A549 (cell line): ENCODE data around the gene BAG1. TPM values are rescaled to one million over a fixed set of nuclear protein-coding genes. Genes with fewer than 3 reads are reported as not detected.

Experiments used
- ATAC-seq, 2 experiments: fragments of 200-7000 bp in 1 of 2; fragments of >200 bp in 1 of 2; cut with Nextera tagmentation in 1 of 2; cut with Tn5 transposase in 1 of 2; 3 replicates each; pipeline versions ENCODE4 v1.8.0 to v1.9.1; 2018 to 2020; ENCODE audit warnings: mild to moderate bottlenecking in 1 of 2, moderate library complexity in 1 of 2
- CTCF ChIA-PET: fragments of 300-600 bp; sonication (Branson Sonifier 250); formaldehyde crosslinking; extraction: SDS; loops from one replicate; lab custom pipeline; 2021; ENCODE audit warnings: antibody characterized with exemption, inconsistent platforms; lab: Yijun Ruan, JAX
- POLR2A ChIA-PET: fragments of 350-600 bp; formaldehyde crosslinking; extraction: SDS; loops from one replicate; lab custom pipeline; 2021; ENCODE audit warnings: antibody characterized with exemption, inconsistent platforms; lab: Yijun Ruan, JAX
- DNase-seq, 2 experiments: peaks; one replicate each; pipeline versions ENCODE4 v3.0.0 to v3.0.0-alpha.2; 2011 to 2016; ENCODE audit warnings: low read depth in 1 of 2, low spot score in 1 of 2
- FAIRE-seq: peaks from 2 replicates; lab custom pipeline; 2011; peaks lifted over from hg19 to GRCh38; lab: Jason Lieb, UNC
- H3K27ac ChIP-seq, 2 experiments: fragments of >200 bp; sonication (Bioruptor Twin); formaldehyde crosslinking; 3 replicates each; pipeline ENCODE4 v1.5.1; 2016 to 2017
- H3K4me1 ChIP-seq: fragments of >200 bp; sonication (Bioruptor Twin); formaldehyde crosslinking; 3 replicates; pipeline ENCODE4 v1.6.1; 2016
- H3K4me2 ChIP-seq: fragments of >200 bp; sonication (Bioruptor Twin); formaldehyde crosslinking; 3 replicates; pipeline ENCODE4 v1.6.1; 2016
- H3K4me3 ChIP-seq: fragments of >200 bp; sonication (Bioruptor Twin); formaldehyde crosslinking; 3 replicates; pipeline ENCODE4 v1.5.1; 2016
- H3K9me3 ChIP-seq: fragments of >200 bp; sonication (Bioruptor Twin); formaldehyde crosslinking; 3 replicates; pipeline ENCODE4 v1.6.1; 2016
- ATOH8 ChIP-seq: fragments of 250-450 bp; sonication (Bioruptor Pico); IDR thresholded peaks from 2 replicates; pipeline ENCODE4 v1.5.0; 2020; ENCODE audit warnings: low read depth, mild to moderate bottlenecking, moderate library complexity
- BCL3 ChIP-seq: fragments of >200 bp; sonication (Bioruptor Twin); formaldehyde crosslinking; IDR thresholded peaks from 3 replicates; pipeline ENCODE4 v1.6.1; 2016
- CBX2 ChIP-seq: fragments of 200-600 bp; sonication (generic); IDR thresholded peaks from 2 replicates; pipeline ENCODE4 v1.6.1; 2016; ENCODE audit warnings: low read depth, mild to moderate bottlenecking, borderline replicate concordance
- CBX8 ChIP-seq: fragments of 200-600 bp; sonication (generic); IDR thresholded peaks from 2 replicates; pipeline ENCODE4 v1.6.1; 2016
- CHD2 ChIP-seq: fragments of 150-350 bp; IDR thresholded peaks from 2 replicates; pipeline ENCODE4 v1.6.1; 2014; ENCODE audit warnings: low read length; ENCODE audit not compliant: partially characterized antibody
- CHD4 ChIP-seq: fragments of 200-600 bp; sonication (generic); IDR thresholded peaks from 2 replicates; pipeline ENCODE4 v1.6.1; 2016; ENCODE audit warnings: antibody characterized with exemption, mild to moderate bottlenecking, borderline replicate concordance
- E2F6 ChIP-seq: IDR thresholded peaks from 2 replicates; pipeline ENCODE4 v1.6.1; 2012; ENCODE audit warnings: low read depth, borderline replicate concordance
- ELK1 ChIP-seq: fragments of 150-350 bp; IDR thresholded peaks from 2 replicates; pipeline ENCODE4 v1.6.1; 2014; ENCODE audit warnings: low read depth, mild to moderate bottlenecking, low read length
- EP300 ChIP-seq, 2 experiments: fragments of >200 bp; sonication (Bioruptor Twin); formaldehyde crosslinking; IDR thresholded peaks; 2 replicates in 1 of 2; 3 replicates in 1 of 2; pipeline ENCODE4 v1.6.1; 2016 to 2017
- ESRRA ChIP-seq: fragments of 150-350 bp; IDR thresholded peaks from 2 replicates; pipeline ENCODE4 v1.6.1; 2014; ENCODE audit warnings: mild to moderate bottlenecking, low read length, borderline replicate concordance
- FOSL2 ChIP-seq, 2 experiments: fragments of 450-650 bp in 1 of 2; fragments of >200 bp in 1 of 2; sonication (Bioruptor Twin) in 1 of 2; formaldehyde crosslinking; IDR thresholded peaks; 2 replicates each; pipeline versions ENCODE4 v1.5.0 to v1.6.1; 2016 to 2020; ENCODE audit warnings: mild to moderate bottlenecking in 1 of 2, moderate library complexity in 1 of 2
- FOXS1 ChIP-seq: fragments of 250-450 bp; sonication (Bioruptor Pico); IDR thresholded peaks from 2 replicates; pipeline ENCODE4 v1.5.0; 2020; ENCODE audit warnings: mild to moderate bottlenecking, moderate library complexity
- GATA3 ChIP-seq: IDR thresholded peaks from 2 replicates; pipeline ENCODE4 v1.6.1; 2012; ENCODE audit warnings: borderline replicate concordance
- HDAC2 ChIP-seq: fragments of 200-600 bp; sonication (generic); IDR thresholded peaks from 2 replicates; pipeline ENCODE4 v1.6.1; 2016
- HEYL ChIP-seq: fragments of 250-450 bp; sonication (Bioruptor Pico); IDR thresholded peaks from 2 replicates; pipeline ENCODE4 v1.8.0; 2021; ENCODE audit warnings: mild to moderate bottlenecking, moderate library complexity
- HOXB13 ChIP-seq: fragments of 250-450 bp; sonication (Bioruptor Pico); IDR thresholded peaks from 2 replicates; pipeline ENCODE4 v1.5.0; 2020; ENCODE audit warnings: low read depth, mild to moderate bottlenecking, moderate library complexity
- HOXB5 ChIP-seq: fragments of 250-450 bp; sonication (Bioruptor Pico); IDR thresholded peaks from 2 replicates; pipeline ENCODE4 v1.5.0; 2020; ENCODE audit warnings: mild to moderate bottlenecking, moderate library complexity
- KDM5A ChIP-seq: fragments of 200-600 bp; sonication (generic); IDR thresholded peaks from 2 replicates; pipeline ENCODE4 v1.6.1; 2016; ENCODE audit warnings: antibody characterized with exemption, mild to moderate bottlenecking
- MAFK ChIP-seq: fragments of 450-650 bp; IDR thresholded peaks from 2 replicates; pipeline ENCODE4 v1.6.1; 2014; ENCODE audit not compliant: partially characterized antibody
- MAX ChIP-seq: IDR thresholded peaks from 2 replicates; pipeline ENCODE4 v1.6.1; 2012
- MAZ ChIP-seq: fragments of 150-350 bp; IDR thresholded peaks from 2 replicates; pipeline ENCODE4 v1.6.1; 2014; ENCODE audit warnings: antibody characterized with exemption, low read depth, low read length, borderline replicate concordance
- MYC ChIP-seq: IDR thresholded peaks from 2 replicates; pipeline ENCODE4 v1.6.1; 2012; ENCODE audit warnings: mild to moderate bottlenecking, inconsistent platforms, low read length, improper control_type of control experiment, borderline replicate concordance
- NPAS2 ChIP-seq: fragments of 250-450 bp; sonication (Bioruptor Pico); IDR thresholded peaks from 2 replicates; pipeline ENCODE4 v1.8.0; 2022; ENCODE audit warnings: mild to moderate bottlenecking, moderate library complexity, borderline replicate concordance
- RCOR1 ChIP-seq: fragments of 150-350 bp; IDR thresholded peaks from 2 replicates; pipeline ENCODE4 v1.6.1; 2014; ENCODE audit warnings: antibody characterized with exemption, low read length, low read depth
- RNF2 ChIP-seq: fragments of 200-600 bp; sonication (generic); IDR thresholded peaks from 2 replicates; pipeline ENCODE4 v1.6.1; 2016; ENCODE audit warnings: low read depth, mild to moderate bottlenecking, antibody characterized with exemption, moderate library complexity, borderline replicate concordance
- SMC3 ChIP-seq: fragments of >200 bp; sonication (Bioruptor Twin); formaldehyde crosslinking; IDR thresholded peaks from 3 replicates; pipeline ENCODE4 v1.6.1; 2018; ENCODE audit warnings: inconsistent platforms
- SREBF2 ChIP-seq: fragments of 450-650 bp; IDR thresholded peaks from 2 replicates; pipeline ENCODE4 v1.6.1; 2014; ENCODE audit warnings: mild to moderate bottlenecking, moderate library complexity
- TP53 ChIP-seq: fragments of 250-450 bp; sonication (Bioruptor Pico); IDR thresholded peaks from 2 replicates; pipeline ENCODE4 v1.5.0; 2021; ENCODE audit warnings: mild to moderate bottlenecking, moderate library complexity
- ZFP36 ChIP-seq: fragments of 450-650 bp; IDR thresholded peaks from 2 replicates; pipeline ENCODE4 v1.6.1; 2014; ENCODE audit warnings: borderline replicate concordance; ENCODE audit not compliant: partially characterized antibody
- ZNF302 ChIP-seq: fragments of 250-450 bp; sonication (Bioruptor Pico); IDR thresholded peaks from 2 replicates; pipeline ENCODE4 v1.9.0; 2021; ENCODE audit warnings: inconsistent platforms, mild to moderate bottlenecking, moderate library complexity
- WGBS: methylation state at CpG from one replicate; pipeline ENCODE4 v1.1.6; 2017; ENCODE audit errors: missing lambda C conversion rate; 5-methylcytosine and 5-hydroxymethylcytosine counted together
- polyA plus RNA-seq, 4 experiments: library from polyadenylated mRNA; depleted of rRNA in 3 of 4; stranded (reverse); fragments of >200 nt; fragmentation: RNase III in 1 of 4; extraction: RNeasy Plus Mini Kit Qiagen cat#74134 plus additional on column Dnase treatment in 1 of 4; gene quantifications; 2 replicates in 3 of 4; 3 replicates in 1 of 4; pipeline ENCODE4 v1.2.3, GENCODE V29; 2011 to 2017

Gene BAG1
- polyA plus RNA-seq, 2 of the 4 experiments (the other 2 are of a cell fraction) = 73.0 to 86.9 TPM

GRCh38 chr9:33300546-33300945 is 36.0 kb upstream of the BAG1 start:
- H3K9me3 ChIP-seq = no peaks in the 10 kb centered on the region
- H3K4me1 ChIP-seq = peaks cover 18% of the 10 kb centered on the region
- FAIRE-seq (no peak), DNase-seq (no peak), ATAC-seq (peak in 1 of 2 experiments; percentile 23; a peak in 1 of 6 replicates)
- TF ChIP-seq HOXB5 (CRISPR knock-in tag) (no peak), HEYL (CRISPR knock-in tag) (no peak), ELK1 (no peak), MAZ (no peak), ATOH8 (CRISPR knock-in tag) (no peak), FOXS1 (CRISPR knock-in tag) (no peak), MAFK (no peak), NPAS2 (CRISPR knock-in tag) (no peak), ZFP36 (no peak), CBX8 (no peak), ZNF302 (CRISPR knock-in tag) (no peak), BCL3 (no peak), HDAC2 (no peak), HOXB13 (CRISPR knock-in tag) (no peak), CHD2 (no peak), EP300 (IDR thresholded peaks at IDR 0.05) (no peak), CBX2 (no peak)
- H3K27ac ChIP-seq = no peak overlapping the region
- ChIA-PET CTCF (interaction anchor here (0.9 to 6.1 kb wide), 5 partner anchors 9 to 80 kb away, joined by 3 to 21 read pairs (median 4); no protein-coding TSS in a partner anchor), POLR2A (interaction anchor here (0.9 kb wide), 1 partner anchor 11 kb away, joined by 8 read pairs; the partner anchor contains the start of gene NFX1)
- no peak overlapping the region for H3K4me3 ChIP-seq
- 82% methylated on average over 2 of the region's 2 CpGs for WGBS
- H3K4me2 ChIP-seq = no peak overlapping the region

- Histone ChIP-seq H3K4me1 (peaks cover 32% of the 10 kb centered on the region), H3K9me3 (no peaks in the 10 kb centered on the region), H3K4me3 (no peak overlapping the region), H3K27ac (0 out of 6 replicates have a peak overlapping the region, but pooled peaks of 1 of the 2 experiments have one; percentile 41), H3K4me2 (peak overlapping the region; percentile 17; the same call in 2 of the 3 replicates)
- ChIA-PET POLR2A (interaction anchor here (0.6 kb wide), 1 partner anchor 147 kb away, joined by 3 read pairs; no protein-coding TSS in a partner anchor), CTCF (interaction anchor here (0.6 to 3.5 kb wide), 7 partner anchors 9 to 141 kb away, joined by 3 to 22 read pairs (median 3); no protein-coding TSS in a partner anchor)
- FAIRE-seq (no peak), ATAC-seq (0 out of 6 replicates have a peak, but pooled peaks of 1 of the 2 experiments have one; percentile 34), DNase-seq (no peak)
- 92% methylated on average over 1 of the region's 1 CpG for WGBS
- no peak for TF ChIP-seq ESRRA
- no peak for TF ChIP-seq TP53 (CRISPR knock-in tag)
- no peak for TF ChIP-seq RCOR1
- TF ChIP-seq CBX2 = no peak
- no peak for TF ChIP-seq MAZ
- no peak for TF ChIP-seq SREBF2
- no peak for TF ChIP-seq ZFP36
- no peak for TF ChIP-seq BCL3
- TF ChIP-seq MAX = no peak
- no peak for TF ChIP-seq SMC3
- no peak for TF ChIP-seq FOXS1 (CRISPR knock-in tag)
- no peak for TF ChIP-seq MYC
- no peak for TF ChIP-seq KDM5A
- TF ChIP-seq RNF2 = no peak
- TF ChIP-seq E2F6 = no peak
- TF ChIP-seq CHD4 = no peak
- no peak for TF ChIP-seq FOSL2 (IDR thresholded peaks at IDR 0.05)
- no peak for TF ChIP-seq FOSL2 (CRISPR knock-in tag; IDR thresholded peaks at IDR 0.05)
- TF ChIP-seq GATA3 = no peak
These were observed 32.9 kb upstream of the BAG1 start for GRCh38 chr9:33297432-33297831.
